Astrocyte of the cerebellum (primary cell): ENCODE measurements around the gene ATP11A.

Experiments
- DNase-seq: peaks from one replicate; pipeline ENCODE4 v3.0.0-alpha.2; 2011; ENCODE audit warnings: low read depth
- H3K4me3 ChIP-seq: 2 replicates; pipeline ENCODE4 v1.5.1; 2011; ENCODE audit warnings: mild to moderate bottlenecking, low read depth, low read length, moderate library complexity
- in situ Hi-C: cut with HindIII; loops from 2 replicates; pipeline ENCODE4 v1.10.0; 2017; ENCODE audit warnings: low sequenced_read_pairs
- TF ChIP-seq, protein P1 (sequence below): IDR thresholded peaks from 2 replicates; pipeline ENCODE4 v1.5.1; 2012; ENCODE audit warnings: low read length, low read depth, moderate library complexity, mild to moderate bottlenecking; ENCODE audit errors: missing control alignments

The ATP11A gene

DNA sequence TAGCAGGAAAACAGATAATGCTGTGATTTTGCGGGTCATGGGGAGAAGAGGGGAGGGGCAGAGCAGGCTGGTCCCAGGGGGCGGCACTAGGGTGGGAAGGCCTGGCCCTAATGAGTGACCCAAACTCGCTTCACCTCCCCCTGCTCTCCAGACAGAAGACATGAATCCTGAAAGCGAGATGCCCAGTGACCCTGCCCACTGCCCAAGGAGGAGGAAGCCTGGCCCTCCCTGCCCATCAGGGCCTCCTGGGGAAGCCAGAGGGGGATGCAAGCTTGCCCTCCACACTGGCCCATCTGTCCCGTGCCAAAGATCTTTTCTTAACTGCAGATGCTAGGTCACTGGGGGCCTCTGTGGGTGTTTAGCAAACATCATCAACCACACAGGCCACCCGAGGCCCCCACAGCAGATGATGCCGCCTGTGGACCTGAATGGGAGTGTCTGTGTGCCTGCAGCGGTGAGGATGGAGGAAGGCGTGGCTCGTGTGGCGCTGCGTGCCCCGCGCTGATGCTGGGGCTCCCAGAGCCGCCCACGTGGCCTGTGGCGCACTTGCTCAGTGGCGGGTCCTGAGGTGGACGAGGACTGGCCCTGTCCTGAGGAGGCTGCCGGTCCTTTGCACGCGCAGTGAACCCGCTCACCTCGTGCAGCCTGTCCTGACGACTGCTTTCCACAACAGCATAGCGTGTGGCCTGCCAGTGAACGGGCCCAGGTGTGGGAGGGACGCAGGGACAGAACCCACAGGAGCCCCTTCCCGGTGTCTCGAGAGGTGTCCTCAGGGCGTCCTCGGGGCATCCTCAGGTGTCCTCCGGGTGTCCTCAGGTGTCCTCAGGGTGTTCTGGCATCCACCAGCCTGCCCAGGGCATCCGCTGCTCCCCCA, 198.6 kb downstream of the ATP11A start:
- DNase-seq: no peak
- H3K4me3 ChIP-seq: no peak overlapping the region
- TF ChIP-seq, protein P1, sequence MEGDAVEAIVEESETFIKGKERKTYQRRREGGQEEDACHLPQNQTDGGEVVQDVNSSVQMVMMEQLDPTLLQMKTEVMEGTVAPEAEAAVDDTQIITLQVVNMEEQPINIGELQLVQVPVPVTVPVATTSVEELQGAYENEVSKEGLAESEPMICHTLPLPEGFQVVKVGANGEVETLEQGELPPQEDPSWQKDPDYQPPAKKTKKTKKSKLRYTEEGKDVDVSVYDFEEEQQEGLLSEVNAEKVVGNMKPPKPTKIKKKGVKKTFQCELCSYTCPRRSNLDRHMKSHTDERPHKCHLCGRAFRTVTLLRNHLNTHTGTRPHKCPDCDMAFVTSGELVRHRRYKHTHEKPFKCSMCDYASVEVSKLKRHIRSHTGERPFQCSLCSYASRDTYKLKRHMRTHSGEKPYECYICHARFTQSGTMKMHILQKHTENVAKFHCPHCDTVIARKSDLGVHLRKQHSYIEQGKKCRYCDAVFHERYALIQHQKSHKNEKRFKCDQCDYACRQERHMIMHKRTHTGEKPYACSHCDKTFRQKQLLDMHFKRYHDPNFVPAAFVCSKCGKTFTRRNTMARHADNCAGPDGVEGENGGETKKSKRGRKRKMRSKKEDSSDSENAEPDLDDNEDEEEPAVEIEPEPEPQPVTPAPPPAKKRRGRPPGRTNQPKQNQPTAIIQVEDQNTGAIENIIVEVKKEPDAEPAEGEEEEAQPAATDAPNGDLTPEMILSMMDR: no peak
- in situ Hi-C loops: no loop called here

DNA sequence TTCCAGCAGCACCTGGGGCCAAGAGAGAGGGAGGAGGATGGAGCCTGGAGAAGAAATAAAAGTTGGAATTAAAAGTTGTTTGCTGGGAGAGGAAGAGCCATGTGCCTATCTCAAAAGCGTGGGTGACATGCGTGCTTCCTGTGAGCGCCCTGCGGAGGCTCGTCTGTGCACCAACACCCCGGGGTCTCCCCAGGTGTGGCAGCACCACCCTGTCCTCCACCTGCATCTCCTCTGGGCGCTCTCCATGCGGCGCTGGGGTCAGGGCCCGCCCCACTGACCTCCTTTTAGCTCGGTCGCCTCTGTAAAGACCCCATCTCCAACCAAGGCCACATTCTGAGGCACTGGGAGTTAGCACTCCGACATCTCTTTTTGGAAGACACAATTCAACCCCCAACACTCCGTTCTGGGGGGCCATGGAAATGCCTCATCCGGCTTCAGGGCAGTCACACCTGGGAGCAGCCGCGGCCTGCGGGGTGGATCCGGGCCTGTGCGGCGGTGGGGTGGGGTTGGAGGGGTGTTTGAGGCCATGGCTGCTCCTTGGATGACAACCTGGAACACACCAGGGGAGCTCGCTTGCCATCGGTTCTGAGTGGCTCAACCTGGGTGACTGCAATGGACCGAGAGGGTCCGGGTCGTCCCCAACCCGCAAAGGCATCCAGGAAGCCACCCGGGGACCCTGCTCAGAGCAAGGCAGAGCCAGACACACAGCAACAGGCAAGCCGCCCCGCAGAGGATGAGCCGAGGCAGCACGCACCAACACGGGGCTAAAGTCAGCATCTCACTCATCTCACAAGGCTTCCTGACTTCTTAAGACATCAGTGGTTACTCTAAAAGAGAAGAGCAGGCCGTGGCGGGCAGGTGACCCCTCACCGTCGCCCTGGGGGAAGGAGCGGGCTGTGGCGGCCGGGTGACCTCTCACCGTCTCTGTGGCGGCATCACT, 199.8 kb downstream of the ATP11A start:
- H3K4me3 ChIP-seq: no peak overlapping the region
- in situ Hi-C loops: no loop called here
- DNase-seq: no peak
- TF ChIP-seq, protein P1: no peak

DNA sequence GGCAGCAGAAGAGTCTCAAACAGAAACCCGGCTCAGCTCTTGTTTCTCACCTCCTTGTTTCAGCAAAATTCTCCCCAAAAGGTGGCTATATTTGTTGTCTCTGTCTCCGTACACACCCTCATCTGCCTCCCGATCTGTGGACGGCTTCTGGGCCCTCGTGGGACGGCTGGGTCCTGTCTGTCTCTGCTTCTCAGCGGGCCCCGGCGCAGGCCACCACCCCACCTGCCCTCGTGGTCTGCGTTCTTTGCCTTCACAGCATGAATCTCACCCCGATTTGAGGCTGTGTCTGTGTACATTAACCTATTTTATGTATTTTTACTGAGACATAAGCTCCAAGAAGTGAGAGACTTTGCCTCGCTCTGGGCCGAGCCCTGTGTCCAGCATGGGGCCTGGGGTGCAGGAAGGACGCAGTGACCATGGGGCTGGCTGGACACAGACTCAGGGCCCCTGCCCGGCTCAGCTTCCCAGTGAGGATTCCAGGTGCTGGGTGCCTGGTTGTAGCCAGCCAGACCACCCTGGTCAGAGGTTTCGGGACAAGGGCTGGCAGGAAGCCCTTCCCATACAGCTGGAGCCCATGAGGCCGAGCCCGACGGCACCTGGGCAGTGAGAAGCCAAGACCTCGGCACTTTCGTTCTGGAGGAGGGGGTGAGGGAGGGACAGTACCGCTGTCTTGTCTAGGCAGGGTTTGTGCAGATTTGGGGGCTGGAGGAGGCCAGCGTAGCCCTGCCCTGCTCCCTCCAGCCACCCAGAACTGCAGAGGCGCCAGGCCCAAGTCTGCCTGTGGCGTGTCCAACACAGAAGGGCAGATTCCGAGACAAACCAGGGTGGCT, 200.7 kb downstream of the ATP11A start:
- TF ChIP-seq, protein P1: no peak
- in situ Hi-C loops: no loop called here
- DNase-seq: no peak
- no peak overlapping the region for H3K4me3 ChIP-seq

DNA sequence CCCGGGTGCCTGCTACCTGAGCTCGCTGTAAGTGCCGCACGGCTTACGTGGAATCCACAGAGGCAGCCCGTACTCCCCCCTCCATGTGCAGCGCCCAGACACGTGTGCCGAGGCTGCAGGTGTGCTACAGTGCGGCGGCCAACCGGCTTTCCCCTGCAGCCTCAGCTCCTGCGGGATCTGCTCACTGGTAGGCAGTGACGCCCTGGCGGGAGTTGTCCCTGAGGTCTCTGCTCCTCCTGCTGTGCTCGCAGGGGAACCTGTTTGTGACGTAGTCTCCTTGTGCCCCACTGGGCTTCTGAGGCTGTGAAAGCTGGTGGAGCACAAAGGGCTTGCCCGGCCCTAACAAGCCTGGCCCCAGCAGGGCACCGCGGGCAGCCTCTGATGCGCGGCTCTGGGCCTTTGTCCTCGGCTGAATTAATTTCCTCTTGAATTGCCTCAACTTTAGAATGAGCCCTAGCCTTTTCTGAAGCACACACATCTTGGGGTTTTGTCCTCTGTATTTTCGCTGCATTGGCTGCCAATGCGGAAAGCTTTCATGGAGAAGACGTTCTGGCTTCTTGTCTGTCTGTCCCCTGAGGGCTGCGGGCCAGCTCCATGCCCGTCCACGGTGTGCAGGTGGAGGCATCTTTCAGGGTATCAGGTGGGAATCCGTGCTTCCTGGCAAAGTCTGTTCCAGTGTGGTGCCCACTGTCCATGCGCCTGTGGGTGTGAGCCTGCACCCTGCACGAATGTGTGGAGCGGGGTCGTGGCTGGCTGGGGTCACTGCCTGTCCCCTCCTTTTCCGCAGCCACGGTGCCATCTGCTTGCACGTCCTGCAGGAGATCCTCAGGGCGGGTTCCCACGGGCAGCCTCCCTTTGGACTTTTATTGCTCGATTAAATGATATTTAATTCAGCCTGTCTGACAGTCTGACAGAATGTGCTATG, 201.9 kb downstream of the ATP11A start:
- no peak for DNase-seq
- H3K4me3 ChIP-seq: no peak overlapping the region
- in situ Hi-C loops: no loop called here
- TF ChIP-seq, protein P1: no peak

DNA sequence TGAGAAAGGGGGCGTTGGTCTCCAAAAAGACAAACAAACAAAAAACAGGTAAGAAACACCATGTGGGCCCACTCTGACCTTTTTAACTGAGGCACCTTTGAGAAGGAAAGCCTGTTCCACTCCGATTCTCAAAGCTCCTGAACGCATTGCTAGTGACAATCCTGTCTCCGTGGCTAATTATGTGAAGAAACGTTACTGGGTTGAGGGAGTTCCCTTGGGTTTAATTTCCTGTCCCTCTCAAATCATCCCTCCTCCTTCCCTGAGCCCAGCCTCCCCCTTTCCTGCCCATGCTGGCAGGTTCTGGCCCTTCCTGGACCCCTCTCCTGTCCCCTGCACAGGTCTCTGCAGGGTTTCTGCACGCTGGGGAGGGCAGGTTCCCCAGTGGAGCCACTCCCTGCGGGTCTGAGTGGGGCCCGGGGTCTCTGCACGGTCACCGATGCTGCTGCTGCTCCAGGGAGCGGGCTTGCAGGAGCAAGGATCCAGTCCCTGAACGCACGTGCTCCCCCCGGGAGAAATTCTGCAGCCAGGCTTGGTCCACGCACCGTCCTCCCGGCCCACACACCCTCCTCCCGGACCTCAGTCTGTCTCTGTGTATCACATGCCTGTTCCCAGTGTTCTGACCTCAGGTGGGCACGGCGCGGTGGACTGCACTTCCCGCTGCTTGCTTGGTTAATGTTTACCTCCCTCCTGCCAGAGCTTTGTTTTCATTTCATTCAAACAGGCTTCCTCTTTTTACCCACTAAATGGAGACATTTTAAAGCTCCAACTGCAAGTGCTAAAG, 202.8 kb downstream of the ATP11A start:
- H3K4me3 ChIP-seq: no peak overlapping the region
- in situ Hi-C loops: no loop called here
- TF ChIP-seq, protein P1: no peak
- DNase-seq: no peak
